ENCODE results near the gene RERE.
"Not testable (repeated sequence)": the region's sequence is repeated elsewhere in the genome, so short reads cannot be mapped to it uniquely, and the experiment has no call there.

The RERE gene

GRCh38 chr1:8631163-8631562, 186.3 kb downstream of the RERE start:
- peak; percentile 9 for DNase-seq

- peak; percentile 10 for DNase-seq
Measured at GRCh38 chr1:8629241-8630091, 188.0 kb downstream of the RERE start.

- DNase-seq, result no peak
Measured at GRCh38 chr1:8628606-8629005, 188.8 kb downstream of the RERE start.

GRCh38 chr1:8627728-8628127, 189.7 kb downstream of the RERE start:
- no peak for DNase-seq

GRCh38 chr1:8625981-8626898, 191.2 kb downstream of the RERE start:
- DNase-seq, result peak; percentile 96

GRCh38 chr1:8625491-8625890, 191.9 kb downstream of the RERE start:
- no peak for DNase-seq

GRCh38 chr1:8623651-8624192, 193.7 kb downstream of the RERE start:
- DNase-seq, result not testable (repeated sequence)

GRCh38 chr1:8621785-8622348, 195.6 kb downstream of the RERE start:
- DNase-seq, result not testable (repeated sequence)

GRCh38 chr1:8621034-8621582, 196.3 kb downstream of the RERE start:
- DNase-seq, result not testable (repeated sequence)

- not testable (repeated sequence) for DNase-seq
Measured at GRCh38 chr1:8619917-8620502, 197.4 kb downstream of the RERE start.

GRCh38 chr1:8619419-8619818, 198.0 kb downstream of the RERE start:
- not testable (repeated sequence) for DNase-seq

GRCh38 chr1:8616791-8617190, 200.6 kb downstream of the RERE start:
- peak; percentile 88 for DNase-seq

GRCh38 chr1:8611634-8612515, 205.6 kb downstream of the RERE start:
- not testable (repeated sequence) for DNase-seq

GRCh38 chr1:8607906-8608305, 209.5 kb downstream of the RERE start:
- no peak for DNase-seq

- no peak for DNase-seq
Measured at GRCh38 chr1:8604041-8604945, 213.1 kb downstream of the RERE start.

- peak; percentile 37 for DNase-seq
Measured at GRCh38 chr1:8603220-8603616, 214.2 kb downstream of the RERE start.

GRCh38 chr1:8602471-8603219, 214.8 kb downstream of the RERE start:
- DNase-seq, result no peak

- DNase-seq, result no peak
Measured at GRCh38 chr1:8600336-8600735, 217.1 kb downstream of the RERE start.

GRCh38 chr1:8599646-8600212, 217.7 kb downstream of the RERE start:
- DNase-seq, result no peak

Data from fibroblast of skin of right quadriceps (primary cell).